Measurements from ENCODE around the gene EFNA4. TPM values are rescaled to one million over a fixed set of nuclear protein-coding genes. Genes with fewer than 3 reads are reported as not detected.

Gene EFNA4
- total and polyA plus RNA-seq, 2 of the 4 experiments (the other 2 are of a cell fraction), result 3.8 to 11.8 TPM

DNA sequence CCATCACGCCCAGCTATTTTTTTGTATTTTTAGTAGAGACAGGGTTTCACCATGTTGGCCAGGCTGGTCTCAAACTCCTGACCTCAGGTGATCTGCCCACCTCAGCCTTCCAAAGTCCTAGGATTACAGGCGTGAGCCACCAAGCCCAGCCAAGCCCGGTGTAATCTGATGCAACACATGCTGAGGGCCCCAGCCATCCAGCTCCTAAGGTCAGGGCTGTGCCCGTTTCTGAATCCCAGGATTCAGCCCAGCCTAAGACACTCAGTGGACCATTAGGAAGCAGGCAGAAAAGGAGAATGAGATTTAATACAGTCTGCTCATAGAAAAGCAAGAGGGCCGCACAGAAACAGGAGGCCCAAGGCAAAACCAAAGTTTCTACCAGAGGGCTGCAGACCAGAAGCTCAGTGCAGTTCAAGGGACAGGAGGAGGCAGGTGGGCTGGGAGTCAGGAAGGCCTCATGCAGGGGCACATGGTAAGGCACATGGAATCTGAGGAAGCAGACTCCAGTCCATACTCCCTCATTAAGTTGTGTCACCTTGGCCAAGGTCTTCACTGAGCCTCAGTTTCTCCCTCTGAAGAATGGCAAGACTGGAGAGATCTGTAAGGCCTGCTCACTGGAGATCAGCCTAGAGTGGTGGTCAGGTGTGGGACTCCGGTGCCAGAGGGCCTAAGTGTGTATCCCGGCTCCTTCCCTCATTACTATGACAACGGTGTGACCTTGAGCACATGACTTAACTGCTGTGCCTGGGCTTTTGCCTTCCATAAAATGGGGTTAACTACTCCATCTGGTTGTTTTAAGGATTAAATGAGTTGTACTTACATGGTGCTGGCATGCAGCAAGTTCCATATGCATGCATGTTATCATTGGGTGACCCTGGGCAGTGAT, 14.8 kb upstream of the EFNA4 start:
- Histone ChIP-seq H3K4me2 (ENCODE audit: low read depth, low read length) (no peak overlapping the region), H4K5ac (ENCODE audit: low read depth, low read length) (no peak overlapping the region), H3K27me3 (ENCODE audit: control insufficient read depth, insufficient read depth, low read length) (no peaks in the 10 kb centered on the region), H2BK120ac (ENCODE audit: low read depth, low read length) (no peak overlapping the region), H2BK20ac (ENCODE audit: low read depth, low read length) (no peak overlapping the region), H3K23ac (ENCODE audit: low read depth, low read length) (no peak overlapping the region), H4K8ac (ENCODE audit: low read depth in 2 of 2, low read length in 2 of 2) (no peak overlapping the region), H3K14ac (replicated peaks; ENCODE audit: low read depth, low read length) (no peak overlapping the region), H2AK5ac (ENCODE audit: low read depth, low read length) (no peak overlapping the region; the same call in 1 of the 2 replicates), H2BK5ac (ENCODE audit: low read depth, low read length, poor library complexity, severe bottlenecking) (no peak overlapping the region), H3K4me3 (ENCODE audit: insufficient read depth, low read depth, low read length) (no peak overlapping the region), H4K20me1 (ENCODE audit: insufficient read depth, low read length) (no peaks in the 10 kb centered on the region; the same call in 1 of the 2 replicates), H3K4me1 (ENCODE audit: control insufficient read depth, insufficient read depth, low read length) (peaks cover 13% of the 10 kb centered on the region), H3K56ac (ENCODE audit: extremely low read depth, insufficient read depth, low read length) (no peak overlapping the region), H3K9me3 (ENCODE audit: control insufficient read depth, insufficient read depth, low read length) (no peaks in the 10 kb centered on the region), H2AK9ac (replicated peaks; ENCODE audit: low read depth, low read length, poor library complexity) (no peak overlapping the region), H3K18ac (ENCODE audit: low read depth, low read length) (no peak overlapping the region), H3K27ac (ENCODE audit: insufficient read depth, low read length) (no peak overlapping the region), H3K79me1 (ENCODE audit: low read depth in 1 of 2, low read length in 2 of 2) (peaks cover 0 to 15% of the 10 kb centered on the region in 2 experiments; a peak in 2 of 4 replicates), H3K9me1 (ENCODE audit: insufficient read depth, low read length) (peaks cover 9% of the 10 kb centered on the region; the same call in 1 of the 2 replicates), H2BK15ac (ENCODE audit: low read depth, low read length) (no peak overlapping the region), H3K9ac (ENCODE audit: low read depth, low read length) (no peak overlapping the region), H3K36me3 (ENCODE audit: control insufficient read depth, insufficient read depth, low read length) (no peaks in the 10 kb centered on the region), H3K4ac (ENCODE audit: low read depth, low read length) (no peak overlapping the region), H4K91ac (ENCODE audit: insufficient read depth, low read depth, low read length) (no peak overlapping the region), H2AFZ (replicated peaks; ENCODE audit: low read length, poor library complexity) (no peak overlapping the region)
- ATAC-seq (ENCODE audit: low read depth) (no peak), DNase-seq (no peak)
- POLR2A ChIA-PET (ENCODE audit: unreplicated experiment), result no interaction called here
- in situ Hi-C loops (cut with MboI; ENCODE audit: low sequenced_read_pairs) (no loop called here), dilution Hi-C loops (cut with HindIII; ENCODE audit: low sequenced_read_pairs, unreplicated experiment) (no loop called here), intact Hi-C loops (cut with micrococcal nuclease) (no loop called here)
- CTCF ChIA-PET, result interaction anchor here (0.9 to 2.3 kb wide), 2 partner anchors 13 to 36 kb away, joined by 4 to 6 read pairs; no protein-coding TSS in a partner anchor
- no TSS peak for BruUV-seq (replicated peaks)
- 100% methylated on average over 1 of the region's 8 CpGs; no CpG with 5 or more reads in 1 of the 2 experiments for WGBS, 2 experiments (ENCODE audit: extremely low coverage in 2 of 2, insufficient read length in 1 of 2)
- TF ChIP-seq SMC3 (IDR thresholded peaks at IDR 0.05; ENCODE audit: low read depth, low read length) (no peak), NFE2L2 (IDR thresholded peaks at IDR 0.05; ENCODE audit: low read depth, low read length) (no peak), ELK1 (IDR thresholded peaks at IDR 0.05; ENCODE audit: borderline replicate concordance, low read depth, low read length) (no peak), RAD21 (IDR thresholded peaks at IDR 0.05; ENCODE audit: low read length) (no peak), MXI1 (IDR thresholded peaks at IDR 0.05; ENCODE audit: borderline replicate concordance, low read depth, low read length) (no peak), POLR2A (IDR thresholded peaks at IDR 0.05; ENCODE audit: low read depth, low read length) (no peak), FOS (IDR thresholded peaks at IDR 0.05; ENCODE audit: low read depth, low read length) (no peak), USF2 (IDR thresholded peaks at IDR 0.05; ENCODE audit: low read depth, low read length) (no peak), CHD1 (IDR thresholded peaks at IDR 0.05; ENCODE audit: low read depth, low read length) (no peak), RCOR1 (IDR thresholded peaks at IDR 0.05; ENCODE audit: insufficient replicate concordance, low read length) (no peak)
